AG08395 (cell line): Measurements from ENCODE around the gene ANKS6.

Experiments
- DNase-seq: peaks from one replicate; pipeline ENCODE4 v3.0.0; 2012; ENCODE audit warnings: mixed read lengths, low spot score

Gene ANKS6

DNA sequence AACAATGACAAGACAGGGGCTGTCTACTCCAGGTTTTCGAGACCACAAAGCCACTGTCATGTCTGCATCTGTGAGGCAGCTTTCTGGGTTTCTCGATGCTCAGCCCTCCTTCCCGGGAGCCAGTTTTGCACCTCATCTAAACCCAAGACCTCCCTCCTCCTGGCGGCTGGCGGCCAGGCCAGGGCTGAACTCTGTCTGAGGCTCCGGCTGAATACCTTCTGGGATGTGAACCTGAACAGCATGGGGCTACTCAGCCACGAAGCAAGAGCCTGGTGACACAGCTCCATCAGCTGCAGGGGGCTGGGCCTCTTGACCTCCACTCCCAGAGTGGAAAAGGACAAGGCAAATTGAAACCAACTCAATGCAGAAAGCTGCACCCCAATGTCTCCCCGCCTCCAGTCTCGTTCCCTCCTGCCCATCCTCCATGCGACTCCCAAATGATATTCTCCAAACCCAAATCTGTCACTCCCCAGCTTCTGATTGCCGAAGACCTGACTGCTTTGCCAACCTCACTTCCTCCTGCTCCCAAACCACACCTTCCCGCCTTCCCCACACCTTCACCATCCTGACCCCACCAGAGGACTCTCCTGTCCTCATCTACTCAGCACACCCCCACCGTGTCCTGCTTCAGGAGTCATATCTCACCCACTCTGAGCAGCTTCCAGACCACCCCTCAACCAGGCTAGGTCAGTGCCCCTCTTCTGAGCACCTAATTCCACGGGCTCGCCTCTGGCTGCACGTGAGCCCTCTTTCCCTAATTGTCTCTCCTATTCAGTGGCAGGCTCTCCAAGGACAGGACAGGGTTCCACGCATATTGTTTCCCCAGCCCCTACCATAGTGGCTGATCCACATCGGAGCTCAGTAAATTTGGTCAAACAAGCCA, 4.5 kb downstream of the ANKS6 start:
- DNase-seq, result no peak

DNA sequence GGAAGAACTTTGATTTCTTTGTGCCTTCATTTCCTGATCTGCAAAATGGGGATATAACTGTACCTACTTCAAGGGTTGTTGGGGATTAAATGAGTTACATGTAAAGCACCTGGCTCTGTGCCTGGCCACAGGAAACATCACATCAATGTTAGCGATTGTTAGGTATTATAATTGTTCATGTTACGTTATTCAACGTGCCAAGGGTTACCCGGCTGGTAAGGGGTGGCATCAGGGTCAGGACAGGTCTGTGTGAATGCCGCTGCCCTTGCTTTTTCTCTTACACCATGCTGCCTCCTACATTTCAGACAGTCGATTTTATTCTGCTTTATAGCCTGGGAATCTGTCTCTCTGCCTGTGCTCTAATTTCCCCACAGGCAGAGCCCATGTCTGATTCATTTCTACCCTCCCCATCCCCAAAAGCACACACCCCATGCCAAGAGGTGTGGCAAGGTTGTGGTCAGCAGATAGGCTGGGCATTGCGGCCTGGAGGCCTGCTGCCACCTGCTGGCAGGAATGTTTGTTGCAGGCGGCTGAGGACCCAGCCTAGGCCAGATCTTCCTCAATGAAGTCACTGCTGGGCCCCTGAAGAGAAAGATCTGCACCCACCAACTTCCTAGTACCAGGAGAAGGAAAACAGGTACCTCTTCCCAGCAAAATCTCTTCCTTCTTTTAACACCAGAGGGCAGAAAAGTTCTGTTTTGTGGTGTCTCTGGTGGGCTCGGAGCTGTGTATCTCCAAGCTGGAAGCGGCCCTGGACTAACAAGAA, 5.3 kb downstream of the ANKS6 start:
- DNase-seq, result peak; percentile 99

GRCh38 chr9:98790134-98790841, 6.1 kb downstream of the ANKS6 start:
- DNase-seq, result no peak

DNA sequence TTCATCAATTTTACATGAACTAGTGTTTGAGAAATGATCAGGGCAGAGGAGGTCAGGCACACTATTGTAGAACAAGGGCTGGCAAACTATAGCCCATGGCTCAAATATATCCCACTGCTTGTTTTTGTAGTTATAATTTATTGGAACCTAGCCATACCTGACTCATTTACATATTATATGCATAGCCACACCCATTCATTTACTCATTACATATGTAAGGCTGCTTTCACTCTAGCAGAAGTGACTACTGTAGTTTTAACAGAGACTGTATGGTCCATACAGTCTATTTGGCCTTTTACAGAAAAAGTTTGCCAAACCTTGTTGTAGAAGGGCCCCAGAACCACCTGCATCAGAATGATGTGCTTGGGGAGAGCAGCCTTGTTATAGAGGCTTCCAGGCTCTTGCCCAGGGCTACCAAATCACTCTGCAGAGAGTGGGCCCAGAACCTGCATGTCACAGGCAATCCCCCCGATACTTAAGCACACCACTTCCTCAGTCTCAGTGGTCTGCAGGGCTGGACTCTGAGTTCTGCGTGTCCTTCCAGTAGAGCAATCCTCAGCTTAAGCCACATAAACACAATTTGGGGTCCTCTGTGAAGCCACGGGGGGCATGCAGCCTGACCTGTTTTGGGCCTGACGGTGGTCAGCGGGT, 6.7 kb downstream of the ANKS6 start:
- no peak for DNase-seq

- no peak for DNase-seq
These were observed 8.5 kb downstream of the ANKS6 start for GRCh38 chr9:98787766-98788335.

DNA sequence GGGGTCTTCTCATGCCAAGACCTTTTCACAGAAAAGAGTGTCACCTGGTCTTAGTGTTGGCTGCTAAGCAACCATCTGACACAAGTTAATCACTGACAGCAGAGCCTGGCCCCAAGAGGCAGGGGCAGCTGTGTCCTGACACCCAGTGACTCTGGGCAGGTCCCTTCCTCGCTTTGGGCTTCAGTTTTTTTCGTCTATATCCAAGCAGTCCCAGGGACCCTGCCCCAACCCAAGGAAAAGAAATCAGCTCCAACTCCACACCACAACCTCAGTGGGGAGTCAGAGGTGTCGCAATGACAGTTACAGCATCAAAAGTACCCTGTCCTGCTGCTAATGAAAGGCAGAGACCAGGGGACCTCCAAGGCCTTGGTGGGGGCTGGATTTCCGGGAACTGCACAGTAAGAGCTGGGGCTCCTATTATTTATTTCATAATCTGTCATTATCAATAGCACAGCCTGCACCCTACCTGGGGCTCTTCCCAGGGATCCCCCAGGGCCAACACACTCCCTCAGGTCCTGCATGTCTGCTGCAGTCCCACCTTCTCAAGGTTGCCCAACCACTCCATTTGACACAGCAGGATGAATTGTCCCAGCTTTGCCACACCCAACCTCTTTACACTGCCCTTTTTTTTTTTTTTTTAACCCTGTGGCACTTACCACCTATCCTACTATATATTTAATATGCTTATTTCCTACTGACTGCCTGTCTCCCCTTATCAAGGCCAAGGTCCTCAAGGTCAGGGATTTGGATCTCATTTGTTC, 9.4 kb downstream of the ANKS6 start:
- no peak for DNase-seq

DNA sequence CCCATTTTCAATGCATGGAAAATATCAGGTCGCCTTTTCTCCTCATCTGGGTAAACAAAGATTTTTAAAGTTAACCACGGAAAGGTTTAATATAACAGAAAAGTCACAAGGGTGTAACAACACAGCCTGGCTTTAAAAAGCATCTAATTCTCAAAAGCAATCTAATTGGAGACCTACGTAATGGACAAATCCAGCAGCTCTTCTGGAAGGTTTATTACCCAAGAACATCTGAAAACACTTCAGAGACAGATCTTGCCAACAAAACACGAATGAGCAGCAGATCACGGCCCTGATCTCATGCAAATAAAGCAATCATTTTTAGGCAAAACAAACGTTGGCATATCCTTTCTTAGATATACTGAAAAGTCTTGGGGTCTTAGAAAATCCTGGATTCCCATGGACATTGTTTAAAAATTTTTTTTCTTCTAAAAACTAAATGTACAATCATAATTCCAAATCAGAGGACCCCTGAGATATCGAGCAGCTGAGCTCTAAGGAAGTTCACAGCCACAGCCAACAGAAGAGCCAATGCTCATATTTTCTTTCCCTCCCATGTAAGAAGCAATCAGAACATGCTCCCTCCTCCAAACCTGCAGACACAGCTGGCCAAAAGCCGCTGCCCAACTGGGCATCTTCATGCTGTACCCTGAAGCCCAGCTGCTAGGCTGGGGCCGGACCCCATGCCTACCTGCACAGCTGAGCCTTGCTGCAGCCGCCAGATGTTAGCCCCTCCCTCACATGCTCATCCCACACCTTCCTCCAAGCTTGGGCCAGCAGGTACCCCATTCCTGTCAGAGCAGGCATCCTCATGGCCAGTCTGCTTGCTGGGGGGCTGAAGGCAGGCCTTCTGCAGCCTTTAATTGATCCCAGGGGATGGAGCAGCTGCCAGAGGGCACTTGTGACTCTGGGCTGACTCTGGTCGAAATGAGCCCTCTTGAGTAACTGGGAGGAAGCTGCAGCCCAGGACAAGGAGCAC, 11.2 kb downstream of the ANKS6 start:
- DNase-seq, result no peak

GRCh38 chr9:98783518-98784226, 12.7 kb downstream of the ANKS6 start:
- DNase-seq, result no peak

- DNase-seq, result no peak
These were observed 14.6 kb downstream of the ANKS6 start for GRCh38 chr9:98781588-98782383.

- DNase-seq, result no peak
These were observed 16.2 kb downstream of the ANKS6 start for GRCh38 chr9:98780059-98780749.

DNA sequence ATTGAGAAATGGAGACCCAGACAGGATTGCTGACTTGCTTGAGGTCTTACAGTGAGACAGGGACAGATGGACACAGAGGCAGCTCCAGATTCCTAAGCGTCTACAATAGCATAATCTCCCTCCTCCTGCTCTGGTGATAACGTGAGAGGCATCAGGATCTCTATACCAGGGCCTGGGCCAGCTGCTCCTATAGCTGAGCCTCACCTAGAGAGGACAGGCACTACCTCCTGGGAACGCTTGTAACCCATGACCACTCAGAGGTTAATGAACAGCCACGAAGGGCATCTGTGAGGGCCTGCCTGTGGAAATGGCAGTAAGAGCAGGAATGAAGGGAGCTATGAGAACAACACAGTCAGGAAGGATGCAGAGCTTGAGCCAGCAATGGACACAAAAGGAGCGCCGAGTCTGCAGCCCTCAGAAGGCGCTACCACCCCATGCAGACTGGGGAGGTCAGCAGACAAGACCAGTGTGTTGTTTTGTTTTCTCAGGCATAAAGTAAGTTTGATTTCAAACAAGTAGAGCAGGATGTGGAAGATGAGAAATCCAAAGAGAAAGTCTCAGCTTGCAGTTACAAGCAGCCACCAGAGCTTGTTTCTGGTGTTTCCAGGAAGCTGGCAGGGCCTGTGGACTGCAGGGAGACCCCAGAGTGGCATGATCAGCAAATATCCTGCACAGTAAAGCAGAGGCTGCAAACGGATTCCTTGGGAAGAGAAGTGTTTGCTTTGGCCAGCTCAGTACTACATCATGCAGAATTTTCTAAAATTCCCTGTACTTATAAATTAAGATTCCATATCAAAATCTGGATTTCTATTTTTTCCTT, 17.4 kb downstream of the ANKS6 start:
- DNase-seq, result no peak

DNA sequence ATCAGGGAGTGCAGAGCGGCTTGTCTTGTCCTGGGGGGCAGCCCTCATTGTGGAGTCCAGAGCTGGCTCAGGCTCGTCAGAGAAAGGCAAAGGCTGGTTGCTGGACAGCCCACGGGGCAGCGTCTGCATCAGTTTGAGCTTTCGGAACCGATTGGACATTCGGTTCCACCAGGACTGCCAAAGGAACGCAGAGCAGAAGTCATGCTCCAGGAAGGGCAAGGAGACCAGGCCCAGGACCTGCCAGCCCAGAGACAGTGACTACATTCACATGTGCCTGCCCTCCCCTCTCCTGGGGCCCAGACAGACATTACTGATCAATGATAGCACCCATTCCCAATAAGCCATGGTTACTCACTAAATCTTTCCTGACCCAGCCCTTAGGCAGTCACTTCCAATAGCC, 18.1 kb downstream of the ANKS6 start:
- DNase-seq, result no peak

DNA sequence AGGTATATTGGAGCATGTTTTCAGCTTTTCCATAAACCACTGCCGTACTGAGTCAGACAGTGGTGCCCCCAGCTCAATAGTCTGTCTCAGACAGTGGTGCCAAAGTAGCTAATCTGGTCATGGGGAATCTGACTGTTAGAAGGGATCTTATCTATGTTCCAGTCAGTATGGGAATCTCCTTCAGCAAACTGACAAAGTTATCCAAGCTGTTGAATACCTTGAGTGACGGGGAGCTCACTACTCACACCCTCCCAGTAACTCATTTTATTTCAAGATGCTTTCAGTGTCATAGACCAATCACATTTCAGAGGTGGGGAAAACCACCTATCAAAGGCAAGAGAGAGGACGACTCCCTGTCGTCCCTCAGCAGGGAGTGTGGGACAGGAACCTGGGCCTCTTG, 18.7 kb downstream of the ANKS6 start:
- DNase-seq, result no peak

DNA sequence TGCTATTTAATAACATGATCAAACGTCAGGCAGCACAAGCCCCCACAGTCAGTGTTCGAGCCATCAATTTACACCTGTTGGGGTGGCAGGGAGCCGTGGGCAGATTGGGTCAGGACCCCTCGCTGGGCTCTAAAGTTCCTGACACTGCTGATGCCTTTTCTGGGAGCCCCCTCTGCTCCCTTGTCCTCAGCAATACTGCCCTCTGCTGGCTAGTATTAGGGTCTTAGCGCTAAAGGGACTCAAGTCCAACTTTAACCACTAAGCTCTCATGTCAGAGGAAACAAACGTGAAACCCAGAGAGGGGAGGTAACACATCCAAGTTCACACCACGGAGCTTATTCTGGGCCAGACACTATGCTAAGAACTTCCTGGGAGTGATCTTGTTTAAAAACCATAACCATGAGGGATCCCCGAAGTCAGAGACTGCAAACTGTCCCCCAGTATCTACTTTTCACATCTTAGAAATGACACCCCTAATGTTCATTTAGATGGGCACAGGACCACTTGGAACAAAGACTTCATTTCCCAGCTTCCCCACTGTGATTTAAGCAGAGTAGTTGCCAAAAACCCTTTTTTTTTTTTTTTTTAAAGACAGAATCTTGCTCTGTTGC, 20.4 kb downstream of the ANKS6 start:
- DNase-seq, result peak; percentile 83

DNA sequence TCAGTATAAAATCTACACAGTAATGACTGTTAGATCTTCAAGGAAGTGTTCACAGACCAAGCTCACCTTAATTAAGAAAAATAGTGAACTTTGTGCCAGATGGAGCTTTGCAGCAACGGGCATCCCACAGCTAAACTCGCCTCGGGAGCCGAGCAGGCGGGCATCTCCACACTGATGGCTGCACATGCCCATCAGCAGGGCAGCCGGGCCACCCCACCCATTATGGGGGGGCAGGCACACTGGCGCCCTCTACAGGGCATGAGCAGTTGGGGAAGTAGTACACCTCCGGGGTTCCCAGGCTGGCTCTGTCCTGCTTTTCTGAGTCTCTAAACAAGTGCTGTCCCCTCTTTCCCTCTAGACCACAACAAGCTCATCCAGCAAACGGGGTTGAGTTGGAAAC, 21.6 kb downstream of the ANKS6 start:
- DNase-seq, result peak; percentile 43

DNA sequence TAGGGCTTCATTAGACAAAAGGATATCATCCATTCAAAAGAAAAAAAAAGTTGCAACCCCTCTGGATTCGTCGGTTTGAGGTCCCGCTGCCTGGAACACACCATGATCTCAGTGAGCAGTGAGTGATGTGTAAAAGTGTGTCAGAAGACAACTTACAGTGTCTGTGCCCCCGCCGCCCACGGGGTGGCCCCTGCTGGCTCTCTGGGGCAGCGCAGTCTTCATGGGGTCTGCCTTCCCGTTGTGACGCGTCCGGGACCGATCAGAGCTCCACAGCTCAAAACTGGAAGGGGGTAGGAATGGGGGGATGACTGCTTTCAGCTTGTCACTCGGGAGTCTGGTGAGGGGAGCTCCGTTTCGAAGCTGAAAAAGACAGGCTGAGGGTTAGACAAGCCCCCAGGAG, 22.6 kb downstream of the ANKS6 start:
- DNase-seq, result no peak
